Heart right ventricle (tissue), 16 donors: ENCODE results near the gene DCLK1. TPM values are rescaled to one million over a fixed set of nuclear protein-coding genes. Genes with fewer than 3 reads are reported as not detected.

Source experiments
- ATAC-seq, 8 donors: fragments of 200-7000 bp; cut with Tn5 transposase; one replicate each; pipeline ENCODE4 v1.9.1; 2020; ENCODE audit warnings: mild to moderate bottlenecking in 8 of 8, moderate library complexity in 8 of 8, moderate number of reproducible peaks in 1 of 8
- DNase-seq, 2 donors: peaks; one replicate each; pipeline ENCODE4 v3.0.0-alpha.2; 2020
- H3K27ac ChIP-seq, 10 donors: fragments of 200-600 bp; sonication (generic) in 2 of 10; one replicate each; pipeline versions ENCODE4 v1.5.0 to v1.8.0; 2020 to 2022; ENCODE audit warnings: mild to moderate bottlenecking in 3 of 10
- H3K27me3 ChIP-seq, 7 donors: fragments of 200-600 bp; one replicate each; pipeline ENCODE4 v1.8.0; 2021 to 2022; ENCODE audit warnings: mild to moderate bottlenecking in 2 of 7
- H3K36me3 ChIP-seq, 9 donors: fragments of 200-600 bp; sonication (generic) in 1 of 9; one replicate each; pipeline versions ENCODE4 v1.5.0 to v1.8.0; 2020 to 2022; ENCODE audit warnings: mild to moderate bottlenecking in 2 of 9
- H3K4me1 ChIP-seq, 9 donors: fragments of 200-600 bp; sonication (generic) in 1 of 9; one replicate each; pipeline versions ENCODE4 v1.5.0 to v1.8.0; 2020 to 2022; ENCODE audit warnings: mild to moderate bottlenecking in 4 of 9
- H3K4me3 ChIP-seq, 10 donors: fragments of 200-600 bp; sonication (generic) in 2 of 10; one replicate each; pipeline versions ENCODE4 v1.5.0 to v1.8.0; 2020 to 2022; ENCODE audit warnings: mild to moderate bottlenecking in 7 of 10, moderate library complexity in 2 of 10
- H3K9me3 ChIP-seq, 11 donors: fragments of 200-600 bp in 10 of 11; sonication (generic) in 2 of 11; one replicate each; pipeline versions ENCODE4 v1.5.0 to v1.8.0; 2013 to 2022; ENCODE audit warnings: mild to moderate bottlenecking in 2 of 11, control low read depth in 1 of 11, moderate library complexity in 1 of 11
- WGBS, 2 donors: extraction: QIAGEN DNeasy Blood & Tissue Kit; methylation state at CpG; one replicate each; pipeline ENCODE4 v1.1.7; 2013; ENCODE audit warnings: inconsistent platforms in 1 of 2; 5-methylcytosine and 5-hydroxymethylcytosine counted together
- intact Hi-C, 10 donors: fragments of 100-400 bp; cut with DNase I; formaldehyde crosslinking; loops; one replicate each; pipeline versions ENCODE4 v1.11.1 to v1.14.2; 2022
- polyA plus RNA-seq, 2 donors: library from polyadenylated mRNA; stranded (reverse); fragments of 200-250 nt; gene quantifications; one replicate each; pipeline ENCODE4 v1.2.3, GENCODE V29; 2013
- total RNA-seq, 10 donors: library from RNA; stranded (reverse); fragmentation: NEBNext Ultra II Directional in 3 of 10; extraction: Animal tissue kit (Norgen Biotek cat#: 25700) in 3 of 10; gene quantifications; one replicate each; pipeline versions ENCODE4 v1.2.1 to v1.2.4, GENCODE V29; 2021 to 2023
- TF ChIP-seq, protein P1 (sequence below), 9 donors: fragments of 200-600 bp; sonication (generic) in 2 of 9; IDR thresholded peaks; one replicate each; pipeline versions ENCODE4 v1.5.0 to v1.8.0; 2021 to 2022; ENCODE audit warnings: antibody characterized with exemption in 9 of 9, mild to moderate bottlenecking in 5 of 9, moderate library complexity in 1 of 9
- donor health status: Arrhythmogenic right ventricular cardiomyopathy.
- donor health status: ischemic (EF 13 %, LVEDD 7.1; RV severe dilation, severe dysfunction).
- donor health status: healthy with polysubstance abuse.
- donor health status: DM: no; HTN: yes; CAD: no.
- donor health status: DM: no; HTN: no; CAD: no.
- donor health status: ischemic (EF 25% LVEDD 6.9; RV normal size, moderate dysfunction).
- donor health status: ischemic (EF 25% LVEDD 5.7; RV mildly dilated, moderate dysfunction).
- donor health status: healthy.
- donor health status: DM: yes; HTN: yes; CAD: no.
- donor health status: Ischemic cardiomyopathy.
- donor health status: ischemic (EF 35%, LVEDD 5.7; RV mildly dilated, moderate dysfunction).
- donor health status: nonischemic (EF 11% LVEDD 7.7; RV severe dilation, severe dysfunction).
- donor health status: DM: yes; HTN: yes; CAD: no.
- donor health status: PGD.
- donor health status: ischemic (EF 29% LVEDD 5.4; RV normal size, mild dysfunction).
- donor health status: nonischemic (EF 23%, LVEDD 6.1; RV moderate dilation, normal function).

DCLK1 gene
- total and polyA plus RNA-seq, 12 donors = 3.4 to 16.9 (median 9.1) TPM

DNA sequence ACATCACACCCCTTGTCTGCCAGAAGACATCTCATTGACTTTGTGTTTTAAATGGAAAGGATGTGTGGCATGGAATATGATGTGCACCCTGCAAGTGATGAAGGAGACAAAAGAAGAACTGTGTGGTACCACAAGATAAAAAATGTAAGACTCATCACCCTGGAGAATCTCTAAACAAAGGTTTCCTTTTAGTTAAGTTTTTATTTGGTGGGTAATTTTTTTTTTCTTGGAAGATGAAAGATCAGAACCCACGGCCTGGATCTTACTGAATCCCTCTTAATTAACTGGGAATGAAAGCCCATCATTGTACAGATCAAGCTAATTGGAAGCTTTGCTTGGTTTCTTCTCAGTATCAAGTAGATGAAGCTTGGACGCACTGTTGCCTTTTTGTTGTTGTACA is 129.6 kb downstream of the DCLK1 start:
- ATAC-seq (no peak), DNase-seq (no peak)
- TF ChIP-seq, protein P1, sequence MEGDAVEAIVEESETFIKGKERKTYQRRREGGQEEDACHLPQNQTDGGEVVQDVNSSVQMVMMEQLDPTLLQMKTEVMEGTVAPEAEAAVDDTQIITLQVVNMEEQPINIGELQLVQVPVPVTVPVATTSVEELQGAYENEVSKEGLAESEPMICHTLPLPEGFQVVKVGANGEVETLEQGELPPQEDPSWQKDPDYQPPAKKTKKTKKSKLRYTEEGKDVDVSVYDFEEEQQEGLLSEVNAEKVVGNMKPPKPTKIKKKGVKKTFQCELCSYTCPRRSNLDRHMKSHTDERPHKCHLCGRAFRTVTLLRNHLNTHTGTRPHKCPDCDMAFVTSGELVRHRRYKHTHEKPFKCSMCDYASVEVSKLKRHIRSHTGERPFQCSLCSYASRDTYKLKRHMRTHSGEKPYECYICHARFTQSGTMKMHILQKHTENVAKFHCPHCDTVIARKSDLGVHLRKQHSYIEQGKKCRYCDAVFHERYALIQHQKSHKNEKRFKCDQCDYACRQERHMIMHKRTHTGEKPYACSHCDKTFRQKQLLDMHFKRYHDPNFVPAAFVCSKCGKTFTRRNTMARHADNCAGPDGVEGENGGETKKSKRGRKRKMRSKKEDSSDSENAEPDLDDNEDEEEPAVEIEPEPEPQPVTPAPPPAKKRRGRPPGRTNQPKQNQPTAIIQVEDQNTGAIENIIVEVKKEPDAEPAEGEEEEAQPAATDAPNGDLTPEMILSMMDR (IDR thresholded peaks at IDR 0.05) = no peak
- 81 to 85% methylated on average over 2 of the region's 2 CpGs for WGBS, 2 donors
- intact Hi-C loops = no loop called here
- Histone ChIP-seq H3K4me3 (no peak overlapping the region), H3K9me3 (peaks cover 0 to 6% (median 0%) of the 10 kb centered on the region in 11 donors), H3K27ac (no peak overlapping the region), H3K36me3 (no peaks in the 10 kb centered on the region), H3K4me1 (peaks cover 0 to 4% (median 0%) of the 10 kb centered on the region in 9 donors), H3K27me3 (no peaks in the 10 kb centered on the region)

DNA sequence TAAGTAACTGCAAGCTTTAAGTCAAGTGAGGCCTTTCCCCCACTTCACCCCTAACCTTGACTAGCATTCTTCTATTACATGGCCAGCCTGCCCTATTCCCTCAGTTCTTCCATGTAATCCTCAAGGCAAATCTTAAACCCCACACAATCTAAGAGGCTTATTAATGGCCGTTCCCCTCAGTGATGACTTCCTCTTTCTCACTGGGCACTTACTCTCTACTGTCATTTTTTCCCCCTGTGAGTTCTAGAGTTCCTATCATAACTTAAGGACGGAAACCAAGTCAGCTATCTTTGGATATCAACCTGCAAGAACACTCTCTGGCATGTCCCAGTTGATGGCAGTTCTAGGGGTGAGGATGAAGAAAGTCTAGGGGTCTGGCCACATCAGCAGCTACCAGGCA is 131.2 kb downstream of the DCLK1 start:
- ATAC-seq = no peak
- H3K36me3 ChIP-seq = no peaks in the 10 kb centered on the region
- H3K4me3 ChIP-seq = no peak overlapping the region
- TF ChIP-seq, protein P1 (IDR thresholded peaks at IDR 0.05) = no peak
- H3K9me3 ChIP-seq = no peaks in the 10 kb centered on the region
- intact Hi-C loops = no loop called here
- no peak overlapping the region for H3K27ac ChIP-seq
- H3K27me3 ChIP-seq = no peaks in the 10 kb centered on the region
- H3K4me1 ChIP-seq = peaks cover 0 to 9% (median 6%) of the 10 kb centered on the region in 9 donors
- no peak for DNase-seq
- WGBS, 2 donors = 75% methylated on average over 2 of the region's 2 CpGs

DNA sequence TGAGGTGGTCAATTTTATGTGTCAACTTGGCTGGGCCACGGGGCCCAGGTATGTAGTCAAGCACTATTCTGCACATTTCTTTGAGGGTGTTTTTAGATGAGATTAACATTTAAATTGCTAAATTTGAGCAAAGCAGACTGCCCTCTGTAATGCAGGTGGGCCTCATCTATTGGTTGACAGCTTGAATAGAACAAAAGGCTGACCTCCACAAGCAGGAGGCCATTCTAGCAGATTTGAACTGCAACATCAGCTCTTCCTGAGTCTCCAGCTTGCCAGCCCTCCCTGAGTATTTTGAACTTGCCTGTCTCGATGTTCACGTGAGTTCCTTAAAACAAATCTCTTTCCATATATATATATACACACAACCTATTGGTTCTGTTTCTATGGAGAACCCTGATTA is 134.8 kb downstream of the DCLK1 start:
- ATAC-seq (no peak), DNase-seq (no peak)
- Histone ChIP-seq H3K4me3 (no peak overlapping the region), H3K36me3 (no peaks in the 10 kb centered on the region), H3K27ac (no peak overlapping the region), H3K4me1 (peaks cover 0 to 33% (median 17%) of the 10 kb centered on the region in 9 donors), H3K9me3 (no peaks in the 10 kb centered on the region), H3K27me3 (no peaks in the 10 kb centered on the region)
- 88% methylated on average over 3 of the region's 3 CpGs for WGBS, 2 donors
- TF ChIP-seq, protein P1 (IDR thresholded peaks at IDR 0.05) = no peak
- intact Hi-C loops = loop anchor here in 3 of 10 donors (10.0 kb wide), 3 partner anchors 128 to 158 kb away; partner anchors contain the start of gene DCLK1 (in 1 of the 3)

DNA sequence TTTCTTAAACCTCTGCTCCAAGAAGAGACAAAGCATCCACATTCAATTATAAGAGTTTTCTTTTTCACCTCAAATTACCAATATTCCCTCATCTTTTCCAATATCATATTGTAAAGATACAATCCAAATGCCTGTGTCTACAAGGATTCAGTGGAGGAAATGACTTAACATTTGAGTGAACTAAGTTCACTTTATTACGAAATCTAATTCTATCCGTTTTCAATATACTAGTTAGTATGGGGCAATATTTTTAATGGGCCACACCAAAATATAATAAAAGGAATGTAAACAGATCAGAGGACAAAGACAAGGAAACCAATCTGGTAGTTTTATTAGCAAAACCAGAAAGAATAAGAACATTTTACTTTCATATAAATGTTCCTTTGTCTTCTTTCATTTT is 136.0 kb downstream of the DCLK1 start:
- intact Hi-C loops = loop anchor here in 3 of 10 donors (10.0 kb wide), 3 partner anchors 130 to 160 kb away; partner anchors contain the start of gene DCLK1 (in 1 of the 3)

More for the DNA sequence above, 136.0 kb downstream of the DCLK1 start:
- Histone ChIP-seq H3K9me3 (no peaks in the 10 kb centered on the region), H3K27me3 (no peaks in the 10 kb centered on the region), H3K4me3 (no peak overlapping the region), H3K36me3 (no peaks in the 10 kb centered on the region), H3K4me1 (peaks cover 0 to 33% (median 17%) of the 10 kb centered on the region in 9 donors), H3K27ac (peak overlapping the region in 6 of 10 donors; percentile 21 to 71 (median 50))
- DNase-seq (no peak), ATAC-seq (no peak)
- TF ChIP-seq, protein P1 (IDR thresholded peaks at IDR 0.05) = no peak
- 62 to 88% methylated on average over 2 of the region's 2 CpGs for WGBS, 2 donors
